ENCODE data around the gene CYTH4.

The CYTH4 gene

GRCh38 chr22:37254209-37254866, 28.0 kb upstream of the CYTH4 start:
- no peak for TF ChIP-seq CTCF (IDR thresholded peaks at IDR 0.05; ENCODE audit: low read length, missing control alignments)
- H3K4me3 ChIP-seq (replicated peaks; ENCODE audit: low read depth, low read length), result peak overlapping the region; percentile 2
- DNase-seq (ENCODE audit: low read depth), result peak; percentile 80

GRCh38 chr22:37254867-37255233, 27.5 kb upstream of the CYTH4 start:
- no peak for TF ChIP-seq CTCF (IDR thresholded peaks at IDR 0.05; ENCODE audit: low read length, missing control alignments)
- peak; percentile 86 for DNase-seq (ENCODE audit: low read depth)
- H3K4me3 ChIP-seq (replicated peaks; ENCODE audit: low read depth, low read length), result peak overlapping the region; percentile 2

- H3K4me3 ChIP-seq (replicated peaks; ENCODE audit: low read depth, low read length), result no peak overlapping the region
- no peak for TF ChIP-seq CTCF (IDR thresholded peaks at IDR 0.05; ENCODE audit: low read length, missing control alignments)
- no peak for DNase-seq (ENCODE audit: low read depth)
Measured at GRCh38 chr22:37255558-37256006, 26.7 kb upstream of the CYTH4 start.

GRCh38 chr22:37256075-37256726, 26.1 kb upstream of the CYTH4 start:
- no peak overlapping the region for H3K4me3 ChIP-seq (replicated peaks; ENCODE audit: low read depth, low read length)
- TF ChIP-seq CTCF (IDR thresholded peaks at IDR 0.05; ENCODE audit: low read length, missing control alignments), result no peak
- DNase-seq (ENCODE audit: low read depth), result no peak

GRCh38 chr22:37258005-37258752, 24.1 kb upstream of the CYTH4 start:
- TF ChIP-seq CTCF (IDR thresholded peaks at IDR 0.05; ENCODE audit: low read length, missing control alignments), result no peak
- no peak overlapping the region for H3K4me3 ChIP-seq (replicated peaks; ENCODE audit: low read depth, low read length)
- no peak for DNase-seq (ENCODE audit: low read depth)

GRCh38 chr22:37258753-37259401, 23.4 kb upstream of the CYTH4 start:
- no peak for DNase-seq (ENCODE audit: low read depth)
- no peak overlapping the region for H3K4me3 ChIP-seq (replicated peaks; ENCODE audit: low read depth, low read length)
- no peak for TF ChIP-seq CTCF (IDR thresholded peaks at IDR 0.05; ENCODE audit: low read length, missing control alignments)
